ENCODE results near the gene CASQ2. TPM values are rescaled to one million over a fixed set of nuclear protein-coding genes. Genes with fewer than 3 reads are reported as not detected.

CASQ2 gene
- polyA plus RNA-seq, 1 of the 3 experiments (the other 2 are of a cell fraction), result not detected

DNA sequence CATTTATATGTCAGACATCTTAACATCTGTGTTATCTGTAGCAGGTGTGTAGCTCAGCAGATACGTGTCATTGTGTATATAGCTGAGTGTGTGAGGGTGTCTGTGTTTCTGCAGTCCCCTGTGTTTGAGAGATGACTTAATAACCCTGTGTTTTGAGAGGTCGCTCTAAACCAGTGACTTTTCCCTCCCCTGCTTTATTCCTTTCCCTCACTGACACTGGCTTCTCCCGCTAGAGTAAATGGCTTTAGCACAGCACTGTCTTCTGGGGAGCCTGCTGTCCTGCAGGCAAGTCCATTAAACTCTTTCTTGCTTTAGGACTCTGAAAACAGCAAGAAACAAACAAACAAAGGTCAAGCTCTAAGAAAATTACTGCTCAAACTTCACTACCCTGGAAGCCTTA lies 73.7 kb downstream of the CASQ2 start:
- Histone ChIP-seq H2AFZ (ENCODE audit: low read depth) (no peak overlapping the region), H3K4me2 (no peak overlapping the region), H3K36me3 (replicated peaks in 1 of 2; ENCODE audit: control insufficient read depth in 1 of 2, insufficient read depth in 2 of 2, low read length in 1 of 2) (peaks cover 3 to 22% of the 10 kb centered on the region in 2 experiments), H3K9me2 (no peaks in the 10 kb centered on the region), H3K9ac (no peak overlapping the region), H3K79me2 (ENCODE audit: insufficient read depth) (no peaks in the 10 kb centered on the region), H3K4me3 (ENCODE audit: low read depth in 2 of 2, low read length in 1 of 2) (no peak overlapping the region), H3F3A (replicated peaks; ENCODE audit: insufficient read depth) (no peaks in the 10 kb centered on the region), H3K4me1 (ENCODE audit: control insufficient read depth in 1 of 2, insufficient read depth in 2 of 2, low read depth in 1 of 2, low read length in 1 of 2) (no peaks in the 10 kb centered on the region), H4K20me1 (ENCODE audit: insufficient read depth) (no peaks in the 10 kb centered on the region), H3K9me3 (no peaks in the 10 kb centered on the region), H3K27ac (ENCODE audit: low read depth in 2 of 2, low read length in 1 of 2) (no peak overlapping the region), H3K27me3 (ENCODE audit: insufficient read depth) (no peaks in the 10 kb centered on the region)
- TF ChIP-seq MEF2A (IDR thresholded peaks at IDR 0.05; ENCODE audit: borderline replicate concordance, low read depth) (no peak), TAF1 (IDR thresholded peaks at IDR 0.05; ENCODE audit: borderline replicate concordance, low read depth, low read length) (no peak), EZH2phosphoT487 (IDR thresholded peaks at IDR 0.05; ENCODE audit: borderline replicate concordance, low read depth) (no peak), ELF1 (IDR thresholded peaks at IDR 0.05) (no peak), POLR2AphosphoS5 (IDR thresholded peaks at IDR 0.05; ENCODE audit: low read depth, low read length) (no peak)
- TF ChIP-seq, protein P1, sequence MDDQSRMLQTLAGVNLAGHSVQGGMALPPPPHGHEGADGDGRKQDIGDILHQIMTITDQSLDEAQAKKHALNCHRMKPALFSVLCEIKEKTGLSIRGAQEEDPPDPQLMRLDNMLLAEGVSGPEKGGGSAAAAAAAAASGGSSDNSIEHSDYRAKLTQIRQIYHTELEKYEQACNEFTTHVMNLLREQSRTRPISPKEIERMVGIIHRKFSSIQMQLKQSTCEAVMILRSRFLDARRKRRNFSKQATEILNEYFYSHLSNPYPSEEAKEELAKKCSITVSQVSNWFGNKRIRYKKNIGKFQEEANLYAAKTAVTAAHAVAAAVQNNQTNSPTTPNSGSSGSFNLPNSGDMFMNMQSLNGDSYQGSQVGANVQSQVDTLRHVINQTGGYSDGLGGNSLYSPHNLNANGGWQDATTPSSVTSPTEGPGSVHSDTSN (IDR thresholded peaks at IDR 0.05), result no peak
- DNase-seq, result no peak
- CTCF ChIA-PET, result interaction anchor here (0.8 to 3.6 kb wide), 2 partner anchors 12 to 23 kb away, joined by 3 to 16 read pairs; no protein-coding TSS in a partner anchor
- 95% methylated on average over 3 of the region's 3 CpGs for WGBS (ENCODE audit: low lambda C conversion rate)
- POLR2A ChIA-PET, result no interaction called here

DNA sequence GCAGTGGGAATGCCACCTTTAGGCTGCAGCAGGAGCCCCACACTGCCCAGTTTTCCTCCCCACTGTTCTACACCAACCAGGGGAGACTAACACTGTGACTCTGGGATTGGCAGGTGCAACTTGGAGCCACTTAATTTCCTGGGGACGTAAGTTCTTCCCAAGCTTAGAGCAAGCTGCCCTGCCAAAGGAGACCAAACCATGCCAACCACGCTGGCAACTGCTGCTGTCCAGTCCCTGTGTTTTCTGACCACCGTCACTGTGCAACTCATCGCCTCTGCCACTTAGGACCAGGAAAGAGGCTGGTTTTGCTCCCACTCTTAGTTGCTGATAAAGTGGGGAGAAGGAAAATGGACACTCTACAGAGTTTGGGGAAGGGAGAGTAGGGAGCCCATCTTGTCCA lies 76.3 kb downstream of the CASQ2 start:
- ChIA-PET POLR2A (no interaction called here), CTCF (interaction anchor here (1.1 to 3.6 kb wide), 2 partner anchors 14 to 80 kb away, joined by 3 to 16 read pairs; no protein-coding TSS in a partner anchor)
- Histone ChIP-seq H3K9me3 (no peaks in the 10 kb centered on the region), H3K4me2 (no peak overlapping the region), H3F3A (replicated peaks; ENCODE audit: insufficient read depth) (no peaks in the 10 kb centered on the region), H2AFZ (ENCODE audit: low read depth) (no peak overlapping the region), H3K79me2 (ENCODE audit: insufficient read depth) (no peaks in the 10 kb centered on the region), H3K4me3 (ENCODE audit: low read depth in 2 of 2, low read length in 1 of 2) (no peak overlapping the region), H4K20me1 (ENCODE audit: insufficient read depth) (no peaks in the 10 kb centered on the region), H3K9ac (no peak overlapping the region), H3K9me2 (no peaks in the 10 kb centered on the region), H3K27me3 (ENCODE audit: insufficient read depth) (no peaks in the 10 kb centered on the region), H3K36me3 (replicated peaks in 1 of 2; ENCODE audit: control insufficient read depth in 1 of 2, insufficient read depth in 2 of 2, low read length in 1 of 2) (peaks cover 3 to 22% of the 10 kb centered on the region in 2 experiments), H3K4me1 (ENCODE audit: control insufficient read depth in 1 of 2, insufficient read depth in 2 of 2, low read depth in 1 of 2, low read length in 1 of 2) (no peaks in the 10 kb centered on the region), H3K27ac (ENCODE audit: low read depth in 2 of 2, low read length in 1 of 2) (no peak overlapping the region)
- TF ChIP-seq GABPA (IDR thresholded peaks at IDR 0.05; ENCODE audit: low read depth), result no peak
- TF ChIP-seq, protein P2, sequence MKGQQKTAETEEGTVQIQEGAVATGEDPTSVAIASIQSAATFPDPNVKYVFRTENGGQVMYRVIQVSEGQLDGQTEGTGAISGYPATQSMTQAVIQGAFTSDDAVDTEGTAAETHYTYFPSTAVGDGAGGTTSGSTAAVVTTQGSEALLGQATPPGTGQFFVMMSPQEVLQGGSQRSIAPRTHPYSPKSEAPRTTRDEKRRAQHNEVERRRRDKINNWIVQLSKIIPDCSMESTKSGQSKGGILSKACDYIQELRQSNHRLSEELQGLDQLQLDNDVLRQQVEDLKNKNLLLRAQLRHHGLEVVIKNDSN (IDR thresholded peaks at IDR 0.05; ENCODE audit: borderline replicate concordance, low read depth), result no peak
- TF ChIP-seq EZH2phosphoT487 (IDR thresholded peaks at IDR 0.05; ENCODE audit: borderline replicate concordance, low read depth), result no peak
- TF ChIP-seq CHD2 (IDR thresholded peaks at IDR 0.05; ENCODE audit: low read length, partially characterized antibody), result no peak
- TF ChIP-seq JUND (IDR thresholded peaks at IDR 0.05), result no peak
- TF ChIP-seq MXI1 (IDR thresholded peaks at IDR 0.05; ENCODE audit: low read depth, low read length), result no peak
- 92% methylated on average over 4 of the region's 4 CpGs for WGBS (ENCODE audit: low lambda C conversion rate)
- no peak for DNase-seq

DNA sequence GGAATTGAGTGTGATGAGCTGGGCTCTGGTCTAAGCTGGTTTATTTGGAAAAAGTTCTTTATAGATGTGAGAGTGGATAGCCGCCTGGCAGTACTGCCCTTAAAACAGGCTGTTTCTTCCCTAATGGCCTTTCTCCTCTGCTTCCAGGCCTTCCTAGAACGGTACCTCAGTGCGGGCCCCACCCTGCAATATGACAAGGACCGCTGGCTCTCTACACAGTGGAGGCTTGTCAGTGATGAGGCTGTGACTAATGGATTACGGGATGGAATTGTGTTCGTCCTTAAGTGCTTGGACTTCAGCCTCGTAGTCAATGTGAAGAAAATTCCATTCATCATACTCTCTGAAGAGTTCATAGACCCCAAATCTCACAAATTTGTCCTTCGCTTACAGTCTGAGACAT lies 77.5 kb downstream of the CASQ2 start:
- Histone ChIP-seq H3K27ac (ENCODE audit: low read depth in 2 of 2, low read length in 1 of 2) (no peak overlapping the region), H3K9me3 (no peaks in the 10 kb centered on the region), H3K4me1 (ENCODE audit: control insufficient read depth in 1 of 2, insufficient read depth in 2 of 2, low read depth in 1 of 2, low read length in 1 of 2) (no peaks in the 10 kb centered on the region), H3F3A (replicated peaks; ENCODE audit: insufficient read depth) (no peaks in the 10 kb centered on the region), H3K9ac (no peak overlapping the region), H2AFZ (ENCODE audit: low read depth) (no peak overlapping the region), H3K4me3 (ENCODE audit: low read depth in 2 of 2, low read length in 1 of 2) (no peak overlapping the region), H4K20me1 (ENCODE audit: insufficient read depth) (no peaks in the 10 kb centered on the region), H3K4me2 (no peak overlapping the region), H3K79me2 (ENCODE audit: insufficient read depth) (no peaks in the 10 kb centered on the region), H3K36me3 (replicated peaks in 1 of 2; ENCODE audit: control insufficient read depth in 1 of 2, insufficient read depth in 2 of 2, low read length in 1 of 2) (peaks cover 5 to 28% of the 10 kb centered on the region in 2 experiments), H3K27me3 (ENCODE audit: insufficient read depth) (no peaks in the 10 kb centered on the region), H3K9me2 (no peaks in the 10 kb centered on the region)
- 93% methylated on average over 8 of the region's 8 CpGs for WGBS (ENCODE audit: low lambda C conversion rate)
- ChIA-PET POLR2A (no interaction called here), CTCF (no interaction called here)
- no peak for DNase-seq
- TF ChIP-seq RAD21 (IDR thresholded peaks at IDR 0.05; ENCODE audit: low read length), result no peak
- no peak for TF ChIP-seq POLR2AphosphoS5 (IDR thresholded peaks at IDR 0.05; ENCODE audit: low read depth, low read length)
- TF ChIP-seq, protein P3, sequence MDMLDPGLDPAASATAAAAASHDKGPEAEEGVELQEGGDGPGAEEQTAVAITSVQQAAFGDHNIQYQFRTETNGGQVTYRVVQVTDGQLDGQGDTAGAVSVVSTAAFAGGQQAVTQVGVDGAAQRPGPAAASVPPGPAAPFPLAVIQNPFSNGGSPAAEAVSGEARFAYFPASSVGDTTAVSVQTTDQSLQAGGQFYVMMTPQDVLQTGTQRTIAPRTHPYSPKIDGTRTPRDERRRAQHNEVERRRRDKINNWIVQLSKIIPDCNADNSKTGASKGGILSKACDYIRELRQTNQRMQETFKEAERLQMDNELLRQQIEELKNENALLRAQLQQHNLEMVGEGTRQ (IDR thresholded peaks at IDR 0.05; ENCODE audit: borderline replicate concordance, low read depth, low read length), result no peak
- TF ChIP-seq ELF1 (IDR thresholded peaks at IDR 0.05), result no peak
- no peak for TF ChIP-seq FOXJ3 (CRISPR knock-in tag; IDR thresholded peaks at IDR 0.05)
- no peak for TF ChIP-seq MEF2A (IDR thresholded peaks at IDR 0.05; ENCODE audit: borderline replicate concordance, low read depth)
- no peak for TF ChIP-seq MXI1 (IDR thresholded peaks at IDR 0.05; ENCODE audit: low read depth, low read length)
- TF ChIP-seq NFIC (IDR thresholded peaks at IDR 0.05; ENCODE audit: borderline replicate concordance), result no peak
- TF ChIP-seq SIN3A (IDR thresholded peaks at IDR 0.05; ENCODE audit: borderline replicate concordance, low read depth, low read length), result no peak
- no peak for TF ChIP-seq EZH2phosphoT487 (IDR thresholded peaks at IDR 0.05; ENCODE audit: borderline replicate concordance, low read depth)
- TF ChIP-seq RXRA (IDR thresholded peaks at IDR 0.05; ENCODE audit: borderline replicate concordance, low read depth), result no peak
- no peak for TF ChIP-seq JUND (IDR thresholded peaks at IDR 0.05)
- no peak for TF ChIP-seq EP300 (IDR thresholded peaks at IDR 0.05; ENCODE audit: borderline replicate concordance in 1 of 2, low read depth in 1 of 2, low read length in 1 of 2)
- no peak for TF ChIP-seq FOSL2 (IDR thresholded peaks at IDR 0.05; ENCODE audit: borderline replicate concordance, low read depth)
- TF ChIP-seq, protein P2 (IDR thresholded peaks at IDR 0.05; ENCODE audit: borderline replicate concordance, low read depth), result no peak

Data from SK-N-SH (cell line).